NT2/D1 (cell line): Measurements from ENCODE around the gene THSD7A.

Source experiments
- SUZ12 ChIP-seq: IDR thresholded peaks from 2 replicates; pipeline ENCODE4 v1.6.1; 2011; ENCODE audit not compliant: insufficient read length, insufficient read depth; ENCODE audit errors: extremely low read depth
- YY1 ChIP-seq: IDR thresholded peaks from 2 replicates; pipeline ENCODE4 v1.6.1; 2011; ENCODE audit not compliant: insufficient read length, insufficient read depth
- ZNF274 ChIP-seq: IDR thresholded peaks from 2 replicates; pipeline ENCODE4 v1.6.1; 2011; ENCODE audit warnings: mild to moderate bottlenecking, low read depth, low read length

GRCh38 chr7:11458736-11459483 lies 373.1 kb downstream of the THSD7A start:
- TF ChIP-seq SUZ12 (no peak), ZNF274 (no peak), YY1 (no peak)
